Liver (tissue), 9 donors: ENCODE results near the gene NRSN2. TPM values are rescaled to one million over a fixed set of nuclear protein-coding genes. Genes with fewer than 3 reads are reported as not detected.
"Not testable (repeated sequence)": the region's sequence is repeated elsewhere in the genome, so short reads cannot be mapped to it uniquely, and the experiment has no call there.

ENCODE experiments used
- DNase-seq: peaks from one replicate; pipeline ENCODE4 v3.0.0-alpha.2; 2017; ENCODE audit warnings: low spot score
- H3K27ac ChIP-seq, 2 donors: one replicate each; pipeline ENCODE4 v1.7.0; 2013; ENCODE audit warnings: inconsistent platforms in 2 of 2, low read length in 2 of 2, control low read depth in 1 of 2, low read depth in 1 of 2, mild to moderate bottlenecking in 1 of 2
- H3K27me3 ChIP-seq, 4 donors: one replicate each; pipeline versions ENCODE4 v1.6.1 to v1.7.0; 2013; ENCODE audit warnings: low read length in 3 of 4, inconsistent platforms in 1 of 4, mild to moderate bottlenecking in 1 of 4, moderate library complexity in 1 of 4; ENCODE audit not compliant: control insufficient read depth in 4 of 4, insufficient read depth in 4 of 4
- H3K36me3 ChIP-seq, 4 donors: one replicate each; pipeline versions ENCODE4 v1.6.1 to v1.7.0; 2013; ENCODE audit warnings: low read length in 3 of 4, mild to moderate bottlenecking in 3 of 4, low read depth in 1 of 4, moderate library complexity in 1 of 4; ENCODE audit not compliant: control insufficient read depth in 4 of 4, insufficient read depth in 3 of 4
- H3K4me1 ChIP-seq, 4 donors: one replicate each; pipeline versions ENCODE4 v1.6.1 to v1.7.0; 2013; ENCODE audit warnings: low read length in 3 of 4, mild to moderate bottlenecking in 3 of 4, moderate library complexity in 1 of 4; ENCODE audit not compliant: control insufficient read depth in 4 of 4, insufficient read depth in 4 of 4
- H3K4me3 ChIP-seq, 3 donors: one replicate each; pipeline versions ENCODE4 v1.6.1 to v1.7.0; 2013; ENCODE audit warnings: low read length in 3 of 3, control low read depth in 1 of 3, low read depth in 1 of 3, mild to moderate bottlenecking in 1 of 3
- H3K9ac ChIP-seq, 2 donors: one replicate each; pipeline ENCODE4 v1.7.0; 2013; ENCODE audit warnings: low read length in 2 of 2, mild to moderate bottlenecking in 2 of 2, moderate library complexity in 2 of 2, control low read depth in 1 of 2, low read depth in 1 of 2
- H3K9me3 ChIP-seq, 4 donors: one replicate each; pipeline versions ENCODE4 v1.6.1 to v1.7.0; 2013; ENCODE audit warnings: low read length in 3 of 4; ENCODE audit not compliant: control insufficient read depth in 4 of 4
- ATF3 ChIP-seq: IDR thresholded peaks from 2 replicates; pipeline ENCODE4 v1.6.1; 2016; ENCODE audit warnings: antibody characterized with exemption
- CTCF ChIP-seq: fragments of 150-350 bp; IDR thresholded peaks from 2 replicates; pipeline ENCODE4 v1.5.1; 2017; ENCODE audit warnings: improper control_type of control experiment, low read depth, low read length; ENCODE audit not compliant: missing input control
- EGR1 ChIP-seq, 2 donors: IDR thresholded peaks; 2 replicates each; pipeline ENCODE4 v1.6.1; 2016 to 2018; ENCODE audit warnings: antibody characterized with exemption in 2 of 2, low read depth in 2 of 2
- FOXA1 ChIP-seq: IDR thresholded peaks from 2 replicates; pipeline ENCODE4 v1.6.1; 2016; ENCODE audit warnings: antibody characterized with exemption
- FOXA2 ChIP-seq: IDR thresholded peaks from 2 replicates; pipeline ENCODE4 v1.6.1; 2016; ENCODE audit warnings: antibody characterized with exemption
- GABPA ChIP-seq, 2 donors: IDR thresholded peaks in 1 of 2; conservative IDR thresholded peaks in 1 of 2; 2 replicates each; pipeline ENCODE4 v1.6.1; 2016; ENCODE audit warnings: antibody characterized with exemption in 2 of 2, mild to moderate bottlenecking in 1 of 2, moderate library complexity in 1 of 2
- HNF4A ChIP-seq, 2 donors: conservative IDR thresholded peaks; 2 replicates each; pipeline ENCODE4 v1.6.1; 2016; ENCODE audit warnings: antibody characterized with exemption in 2 of 2, mild to moderate bottlenecking in 2 of 2
- HNF4G ChIP-seq: IDR thresholded peaks from 2 replicates; pipeline ENCODE4 v1.6.1; 2016; ENCODE audit warnings: antibody characterized with exemption
- JUND ChIP-seq, 2 donors: IDR thresholded peaks; 2 replicates each; pipeline ENCODE4 v1.6.1; 2016; ENCODE audit warnings: antibody characterized with exemption in 2 of 2
- MAX ChIP-seq: IDR thresholded peaks from 2 replicates; pipeline ENCODE4 v1.6.1; 2016; ENCODE audit warnings: antibody characterized with exemption
- NR2F2 ChIP-seq: IDR thresholded peaks from 2 replicates; pipeline ENCODE4 v1.6.1; 2016; ENCODE audit warnings: antibody characterized with exemption
- RAD21 ChIP-seq, 2 donors: IDR thresholded peaks; 2 replicates each; pipeline ENCODE4 v1.6.1; 2016; ENCODE audit warnings: antibody characterized with exemption in 2 of 2, mild to moderate bottlenecking in 2 of 2
- REST ChIP-seq: IDR thresholded peaks from 2 replicates; pipeline ENCODE4 v1.6.1; 2016; ENCODE audit warnings: antibody characterized with exemption, mild to moderate bottlenecking
- RXRA ChIP-seq, 2 donors: IDR thresholded peaks; 2 replicates each; pipeline ENCODE4 v1.6.1; 2017 to 2018; ENCODE audit warnings: antibody characterized with exemption in 2 of 2, mild to moderate bottlenecking in 1 of 2
- SP1 ChIP-seq: IDR thresholded peaks from 2 replicates; pipeline ENCODE4 v1.6.1; 2018; ENCODE audit warnings: antibody characterized with exemption, mild to moderate bottlenecking
- TAF1 ChIP-seq: conservative IDR thresholded peaks from 2 replicates; pipeline ENCODE4 v1.6.1; 2016; ENCODE audit warnings: antibody characterized with exemption, mild to moderate bottlenecking
- YY1 ChIP-seq: IDR thresholded peaks from 2 replicates; pipeline ENCODE4 v1.6.1; 2016; ENCODE audit warnings: antibody characterized with exemption, mild to moderate bottlenecking
- ZBTB33 ChIP-seq: IDR thresholded peaks from 2 replicates; pipeline ENCODE4 v1.6.1; 2016; ENCODE audit warnings: antibody characterized with exemption
- WGBS: extraction: QIAGEN DNeasy Blood & Tissue Kit; methylation state at CpG from one replicate; pipeline ENCODE4 v1.1.7; 2013; 5-methylcytosine and 5-hydroxymethylcytosine counted together
- polyA plus RNA-seq, 2 donors: library from polyadenylated mRNA; stranded (reverse) in 1 of 2; unstranded in 1 of 2; fragments of 200-250 nt in 1 of 2; fragments of >200 nt in 1 of 2; fragmentation: Nextera tagmentation in 1 of 2; extraction: Ambion mirVana in 1 of 2; gene quantifications; one replicate each; pipeline versions ENCODE4 v1.2.1 to v1.2.3, GENCODE V29; 2013 to 2015
- total RNA-seq, 2 donors: library from RNA; depleted of rRNA; stranded (reverse); fragments of >200 nt; gene quantifications; one replicate each; pipeline ENCODE4 v1.2.3, GENCODE V29; 2014
- donor health status: healthy.
- donor health status: healthy.
- donor health status: healthy.
- donor health status: healthy.
- donor health status: healthy.

NRSN2 gene
- total and polyA plus RNA-seq, 4 donors, result 1.9 to 12.0 (median 4.7) TPM

- peak; percentile 82 for DNase-seq
- no peaks in the 10 kb centered on the region for H3K9me3 ChIP-seq
- H3K27ac ChIP-seq, result no peak overlapping the region
- TF ChIP-seq HNF4A (conservative IDR thresholded peaks at IDR 0.05) (no peak), JUND (IDR thresholded peaks at IDR 0.05) (no peak), FOXA2 (no peak), ZBTB33 (no peak), REST (no peak), FOXA1 (no peak), EGR1 (IDR thresholded peaks at IDR 0.05; ENCODE audit: low read depth in 2 of 2) (no peak), HNF4G (no peak), GABPA (IDR thresholded peaks at IDR 0.05 in 1 of 2, conservative IDR thresholded peaks at IDR 0.05 in 1 of 2) (no peak), YY1 (no peak), MAX (no peak), ATF3 (no peak), SP1 (no peak), RXRA (IDR thresholded peaks at IDR 0.05) (peak in 1 of 2 donors; percentile 8), RAD21 (IDR thresholded peaks at IDR 0.05) (peak; percentile 99), TAF1 (no peak), NR2F2 (peak; percentile 9), CTCF (peak; percentile 96)
- 12% methylated on average over 14 of the region's 14 CpGs for WGBS
- H3K9ac ChIP-seq, result no peak overlapping the region
- no peak overlapping the region for H3K4me3 ChIP-seq
- H3K27me3 ChIP-seq, result no peaks in the 10 kb centered on the region
- H3K36me3 ChIP-seq, result no peaks in the 10 kb centered on the region
- H3K4me1 ChIP-seq, result peaks cover 0 to 10% (median 2%) of the 10 kb centered on the region in 4 donors
Observed at GRCh38 chr20:354298-354977, 7.5 kb downstream of the NRSN2 start.

- H3K36me3 ChIP-seq, H3K27me3 ChIP-seq, H3K27ac ChIP-seq, DNase-seq, H3K4me3 ChIP-seq, H3K9ac ChIP-seq, H3K4me1 ChIP-seq, H3K9me3 ChIP-seq: not testable (repeated sequence)
- WGBS, result 98% methylated on average over 2 of the region's 2 CpGs
Observed at GRCh38 chr20:356154-356553, 9.2 kb downstream of the NRSN2 start.
